Left renal pelvis (tissue), 4 donors: ENCODE results near the gene LRCH2. TPM values are rescaled to one million over a fixed set of nuclear protein-coding genes. Genes with fewer than 3 reads are reported as not detected.
"Not testable (repeated sequence)": the region's sequence is repeated elsewhere in the genome, so short reads cannot be mapped to it uniquely, and the experiment has no call there.

Experiments used
- DNase-seq, 4 donors: peaks; one replicate each; pipeline ENCODE4 v3.0.0-alpha.2; 2013; ENCODE audit warnings: low read depth in 4 of 4, low spot score in 3 of 4
- polyA plus RNA-seq, 4 donors: library from polyadenylated mRNA; unstranded; fragments of 120-200 nt; gene quantifications; one replicate each; pipeline ENCODE4 v1.2.1, GENCODE V29; 2013; ENCODE audit not compliant: insufficient read length in 4 of 4

LRCH2 gene
- polyA plus RNA-seq, 4 donors = 11.5 to 17.3 (median 15.3) TPM

GRCh38 chrX:115209547-115209946, 24.3 kb downstream of the LRCH2 start:
- DNase-seq = not testable (repeated sequence)

- DNase-seq = no peak
Measured at GRCh38 chrX:115204040-115204439, 29.9 kb downstream of the LRCH2 start.

GRCh38 chrX:115192244-115192700, 41.6 kb downstream of the LRCH2 start:
- no peak for DNase-seq

- no peak for DNase-seq
Measured at GRCh38 chrX:115191490-115192243, 42.2 kb downstream of the LRCH2 start.

GRCh38 chrX:115190636-115191489, 43.0 kb downstream of the LRCH2 start:
- DNase-seq = no peak

GRCh38 chrX:115189646-115190635, 44.0 kb downstream of the LRCH2 start:
- DNase-seq = no peak

GRCh38 chrX:115189110-115189509, 44.8 kb downstream of the LRCH2 start, which contains the start of gene RBMXL3:
TSS of gene RBMXL3 (plus strand) at chrX:115189410. CDS start at chrX:115189442, 32 bp downstream.
- no peak for DNase-seq

GRCh38 chrX:115183980-115184379, 49.9 kb downstream of the LRCH2 start:
- no peak for DNase-seq

- no peak for DNase-seq
Measured at GRCh38 chrX:115178473-115178872, 55.4 kb downstream of the LRCH2 start.

- no peak for DNase-seq
Measured at GRCh38 chrX:115177932-115178331, 56.0 kb downstream of the LRCH2 start.

- no peak for DNase-seq
Measured at GRCh38 chrX:115174548-115174947, 59.3 kb downstream of the LRCH2 start.

GRCh38 chrX:115173181-115173580, 60.7 kb downstream of the LRCH2 start:
- DNase-seq = no peak

GRCh38 chrX:115147220-115147619, 86.7 kb downstream of the LRCH2 start:
- no peak for DNase-seq

- DNase-seq = no peak
Measured at GRCh38 chrX:115142057-115142456, 91.8 kb downstream of the LRCH2 start.

GRCh38 chrX:115138040-115138439, 95.9 kb downstream of the LRCH2 start:
- DNase-seq = no peak

- no peak for DNase-seq
Measured at GRCh38 chrX:115134382-115134781, 99.5 kb downstream of the LRCH2 start.

- DNase-seq = no peak
Measured at GRCh38 chrX:115112411-115112810, 121.5 kb downstream of the LRCH2 start.

- no peak for DNase-seq
Measured at GRCh38 chrX:115098897-115099296, 135.0 kb downstream of the LRCH2 start.

GRCh38 chrX:115093191-115093590, 140.7 kb downstream of the LRCH2 start:
- DNase-seq = no peak

GRCh38 chrX:115089419-115089818, 144.5 kb downstream of the LRCH2 start:
- no peak for DNase-seq
